Measurements from ENCODE around the gene FRMD4A.

FRMD4A gene

DNA sequence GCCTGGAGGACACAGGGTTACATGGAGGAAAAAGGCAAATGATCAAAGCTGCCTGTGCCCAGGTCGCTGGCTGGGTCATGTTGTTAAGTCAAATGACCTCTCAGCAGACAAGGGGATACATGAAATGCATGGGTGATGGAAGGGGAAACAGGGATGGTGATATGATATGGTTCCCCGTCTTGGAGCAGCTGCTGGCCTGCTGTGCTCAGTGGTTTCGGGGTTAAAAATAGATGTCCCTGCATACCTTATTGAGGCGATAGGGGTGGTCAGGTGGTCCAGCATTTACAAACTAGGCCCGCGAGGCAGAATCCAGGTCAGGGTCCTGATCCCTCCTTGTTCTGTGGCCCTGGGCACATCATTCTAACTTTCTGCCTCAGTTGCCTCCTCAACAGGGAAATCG, 586.8 kb downstream of the FRMD4A start:
- DNase-seq (ENCODE audit: low read depth) = no peak

- no peak for DNase-seq (ENCODE audit: low read depth)
Observed at GRCh38 chr10:13743101-13743693, 587.5 kb downstream of the FRMD4A start.

DNA sequence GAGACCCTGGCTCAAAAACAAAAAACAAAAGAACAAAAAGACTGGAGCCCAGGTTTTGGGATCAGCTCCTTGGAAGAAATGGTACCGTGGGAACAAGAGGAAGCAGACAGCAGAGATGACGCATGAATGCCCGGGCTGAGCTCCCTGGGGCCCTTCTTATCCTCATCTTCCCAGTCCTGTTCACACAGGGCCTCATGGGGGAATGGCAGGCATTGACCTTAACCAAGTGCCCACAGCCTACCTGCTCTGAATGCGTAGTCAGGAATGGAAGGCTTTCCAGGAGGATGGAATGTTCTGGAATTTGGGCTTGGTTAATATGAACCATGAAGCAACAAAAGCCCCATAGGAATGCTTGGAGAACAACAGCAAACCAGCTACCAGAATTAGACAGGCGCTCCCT, 589.3 kb downstream of the FRMD4A start:
- no peak for DNase-seq (ENCODE audit: low read depth)

DNA sequence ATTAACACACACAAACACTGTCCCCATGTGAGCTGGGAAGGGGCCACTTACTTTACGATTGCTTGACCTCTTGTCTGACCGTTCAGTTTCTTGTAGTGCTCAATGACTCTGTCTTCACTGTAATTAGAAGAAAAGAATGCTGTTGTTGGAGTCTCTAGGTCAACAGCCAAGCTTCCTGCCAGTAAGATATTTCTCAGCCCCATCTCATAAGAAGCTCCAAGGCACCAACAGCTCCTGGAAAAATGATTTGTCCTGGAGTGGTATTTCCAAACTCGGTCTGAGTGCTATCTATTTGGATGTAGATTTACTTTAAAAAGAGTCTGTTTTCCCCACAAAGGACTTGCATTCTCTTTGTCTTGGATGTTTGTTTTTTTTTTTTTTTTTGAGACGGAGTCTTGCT, 590.3 kb downstream of the FRMD4A start:
- no peak for DNase-seq (ENCODE audit: low read depth)

- no peak for DNase-seq (ENCODE audit: low read depth)
Observed at GRCh38 chr10:13739183-13739582, 591.5 kb downstream of the FRMD4A start.

GRCh38 chr10:13736506-13736905, 594.2 kb downstream of the FRMD4A start:
- DNase-seq (ENCODE audit: low read depth) = no peak

- no peak for DNase-seq (ENCODE audit: low read depth)
Observed at GRCh38 chr10:13734151-13734550, 596.6 kb downstream of the FRMD4A start.

DNA sequence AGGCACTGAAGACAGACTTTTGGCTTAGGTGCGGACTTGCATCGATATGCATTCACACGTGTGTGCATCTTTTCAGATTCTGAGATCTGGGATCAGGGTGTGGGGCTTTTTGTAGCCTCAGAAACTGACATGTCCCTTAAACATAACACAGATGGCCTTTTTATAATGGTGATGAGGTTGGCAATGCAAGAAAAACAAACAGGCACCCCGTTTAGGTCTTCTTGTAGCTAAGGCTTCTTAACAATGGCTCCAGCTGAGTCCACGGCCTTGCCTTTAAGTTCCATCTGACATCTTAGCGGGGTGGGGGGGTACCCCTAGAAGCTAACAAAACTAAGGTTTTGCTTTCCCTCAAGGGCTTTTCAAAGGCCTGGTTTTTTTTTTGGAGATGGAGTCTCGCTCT, 597.7 kb downstream of the FRMD4A start:
- DNase-seq (ENCODE audit: low read depth) = no peak

DNA sequence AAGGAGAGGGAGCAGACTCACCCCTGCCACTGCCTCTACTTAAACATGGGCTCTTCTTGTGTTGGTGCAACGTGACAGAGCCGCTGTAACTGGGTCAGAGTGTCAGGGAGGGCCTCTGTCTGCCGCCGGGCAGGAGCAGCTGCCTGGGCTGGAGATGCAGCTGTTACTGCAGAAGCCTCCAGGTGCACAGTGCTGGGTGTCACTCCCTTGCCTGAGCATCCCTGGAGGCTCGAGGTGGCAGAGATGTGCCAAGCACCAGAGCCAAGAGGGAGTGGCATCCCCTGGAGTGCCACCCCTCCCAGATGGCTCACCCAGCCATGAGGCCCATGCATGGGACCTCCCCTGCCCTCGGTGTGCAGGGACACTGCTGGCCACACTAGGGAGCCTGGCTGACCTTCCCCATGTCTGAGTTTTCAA, 598.3 kb downstream of the FRMD4A start:
- DNase-seq (ENCODE audit: low read depth) = no peak

DNA sequence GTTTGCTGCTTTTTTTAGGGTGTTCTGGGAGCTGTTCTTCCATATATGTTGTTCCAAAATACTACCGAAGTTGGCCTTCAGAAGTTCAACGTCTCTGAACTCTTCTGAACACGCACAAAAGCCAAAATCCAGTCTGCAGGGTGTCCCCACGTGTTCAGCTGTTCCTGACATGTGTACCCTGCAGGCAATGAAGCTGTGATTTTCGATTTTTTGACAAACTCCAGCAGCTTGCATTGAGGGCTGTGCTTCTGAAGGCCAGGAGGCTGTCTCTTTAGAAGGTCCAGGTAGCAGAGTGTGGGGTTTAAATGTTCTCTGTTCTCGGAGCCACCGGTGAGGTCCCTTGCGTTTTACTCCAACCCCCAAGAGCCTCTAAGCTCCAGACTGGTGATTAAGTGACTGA, 598.9 kb downstream of the FRMD4A start:
- no peak for DNase-seq (ENCODE audit: low read depth)

GRCh38 chr10:13730956-13731355, 599.8 kb downstream of the FRMD4A start:
- DNase-seq (ENCODE audit: low read depth) = no peak

DNA sequence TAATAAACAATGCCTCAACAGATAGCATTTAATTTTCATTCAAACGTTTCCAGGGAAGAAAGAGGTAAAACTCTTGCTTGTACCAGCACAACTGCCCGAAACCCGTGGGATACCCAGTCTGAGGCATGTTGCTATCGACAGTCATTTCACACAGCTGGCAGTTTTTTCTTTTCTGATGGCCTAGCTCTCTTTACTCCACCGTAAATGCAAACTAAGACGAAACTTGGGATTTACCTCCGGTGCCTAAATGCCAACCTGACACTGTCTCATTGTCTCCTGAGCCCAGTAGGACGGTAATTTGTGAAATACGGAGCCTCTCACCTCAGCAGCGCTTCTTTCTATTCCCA, 600.4 kb downstream of the FRMD4A start:
- DNase-seq (ENCODE audit: low read depth) = no peak

- DNase-seq (ENCODE audit: low read depth) = no peak
Observed at GRCh38 chr10:13729586-13730305, 601.0 kb downstream of the FRMD4A start.

DNA sequence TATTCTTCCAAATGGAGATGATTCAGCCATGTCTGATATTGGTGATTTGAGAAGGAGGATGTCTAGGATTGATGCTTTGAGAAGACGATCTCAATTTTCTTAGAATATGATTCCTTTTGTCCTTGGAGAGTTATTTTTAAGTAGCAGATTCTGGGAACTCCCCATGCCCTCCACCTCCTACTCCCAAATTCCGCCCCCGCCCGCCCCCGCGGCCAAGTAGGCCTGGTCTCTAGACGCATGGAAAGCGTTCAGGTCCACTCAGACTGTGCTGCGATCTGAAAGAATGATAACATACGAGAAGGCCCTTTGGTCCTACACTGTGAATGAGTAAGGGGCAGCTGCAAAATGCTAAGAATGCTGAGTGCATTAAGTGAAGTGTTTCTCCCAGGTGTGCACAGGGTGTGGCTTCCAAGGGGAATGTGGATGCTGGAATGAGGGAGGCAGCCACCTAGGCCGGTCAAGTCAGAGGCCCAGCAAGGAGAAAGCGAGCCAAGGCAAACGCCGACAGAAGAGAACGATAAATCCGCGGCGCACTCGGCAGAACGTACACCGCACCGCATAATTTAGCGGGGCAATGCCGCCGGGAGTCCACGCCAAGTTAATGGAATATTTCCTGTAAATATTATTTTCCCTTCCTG, 601.7 kb downstream of the FRMD4A start:
- DNase-seq (ENCODE audit: low read depth) = no peak

DNA sequence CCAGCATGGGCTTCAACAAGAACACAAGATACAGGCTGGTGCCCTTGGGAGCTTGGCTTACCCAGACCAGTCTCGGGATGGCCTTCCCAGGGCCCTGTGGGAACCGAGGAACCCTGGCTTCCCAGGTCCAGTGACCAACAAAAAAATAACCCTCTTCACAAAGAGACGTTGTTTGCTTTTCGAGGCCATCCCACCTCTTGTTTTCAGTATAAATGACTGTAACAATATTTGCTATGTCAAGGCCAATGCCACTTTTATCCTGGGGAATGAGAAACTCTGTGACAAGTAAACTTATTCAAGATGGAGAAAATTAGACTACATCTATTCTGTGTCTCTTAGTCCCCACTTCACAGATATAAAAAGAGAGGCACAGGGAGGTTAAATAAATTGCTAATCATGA, 605.1 kb downstream of the FRMD4A start:
- DNase-seq (ENCODE audit: low read depth) = no peak

GRCh38 chr10:13724484-13724883, 606.2 kb downstream of the FRMD4A start:
- DNase-seq (ENCODE audit: low read depth) = no peak

GRCh38 chr10:13722747-13723653, 607.7 kb downstream of the FRMD4A start:
- DNase-seq (ENCODE audit: low read depth) = no peak

DNA sequence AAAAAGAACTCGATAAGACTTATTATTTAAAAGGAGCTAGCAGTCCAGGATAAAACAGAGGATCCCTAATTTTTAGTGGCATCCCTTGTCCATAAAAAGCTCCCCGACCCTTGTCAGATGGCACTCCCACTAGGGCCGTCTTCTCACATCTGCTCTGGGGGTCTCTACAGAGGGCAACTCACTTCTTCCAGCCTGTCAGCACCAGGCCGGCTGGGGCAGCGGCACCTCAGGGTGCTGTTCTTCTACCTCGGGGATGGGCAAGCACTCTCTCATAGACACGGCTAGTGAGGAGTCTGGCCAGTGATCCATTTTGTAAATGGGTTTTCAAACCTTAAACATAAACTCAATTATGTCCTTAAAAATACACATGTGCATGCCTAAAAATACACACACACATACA, 609.2 kb downstream of the FRMD4A start:
- no peak for DNase-seq (ENCODE audit: low read depth)

DNA sequence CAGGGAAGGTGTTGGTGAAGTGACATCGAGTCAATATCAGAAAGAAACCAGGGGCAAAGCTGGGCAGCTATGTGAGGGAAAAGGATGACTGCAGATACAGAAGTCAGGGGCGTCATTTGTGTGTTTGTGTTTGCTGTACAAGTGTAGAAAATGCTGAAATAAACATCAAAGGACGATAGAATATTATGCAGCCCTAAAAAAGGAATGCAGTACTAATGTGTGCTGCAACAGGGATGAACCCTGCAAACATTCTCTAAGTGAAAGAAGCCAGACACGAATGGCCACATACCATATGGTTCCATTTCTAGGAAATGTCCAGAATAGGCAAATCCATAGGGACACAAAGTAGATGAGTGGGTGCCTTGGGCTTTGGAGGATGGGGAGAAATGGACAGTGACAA, 610.0 kb downstream of the FRMD4A start:
- no peak for DNase-seq (ENCODE audit: low read depth)

DNA sequence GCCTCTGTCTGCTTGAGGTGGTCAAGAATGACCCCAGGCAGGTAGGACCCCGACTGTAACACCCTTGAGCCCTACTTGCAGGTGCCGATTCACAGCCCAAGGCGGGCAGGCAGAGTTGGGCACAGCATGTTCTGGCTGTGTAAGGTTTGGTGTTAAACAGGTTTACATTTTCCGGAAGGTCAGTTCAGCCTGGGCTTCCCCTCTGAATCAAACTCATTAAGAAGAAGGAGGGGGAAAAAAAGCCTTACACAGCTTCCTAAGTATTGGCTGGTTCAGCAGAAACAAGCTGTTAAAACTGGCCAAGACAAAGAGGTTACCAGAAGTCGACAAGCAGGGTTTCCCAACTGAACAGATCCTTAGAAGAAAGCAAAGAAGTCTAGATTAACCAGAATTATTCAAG, 611.3 kb downstream of the FRMD4A start:
- no peak for DNase-seq (ENCODE audit: low read depth)

GRCh38 chr10:13718820-13719219, 611.9 kb downstream of the FRMD4A start:
- no peak for DNase-seq (ENCODE audit: low read depth)

DNA sequence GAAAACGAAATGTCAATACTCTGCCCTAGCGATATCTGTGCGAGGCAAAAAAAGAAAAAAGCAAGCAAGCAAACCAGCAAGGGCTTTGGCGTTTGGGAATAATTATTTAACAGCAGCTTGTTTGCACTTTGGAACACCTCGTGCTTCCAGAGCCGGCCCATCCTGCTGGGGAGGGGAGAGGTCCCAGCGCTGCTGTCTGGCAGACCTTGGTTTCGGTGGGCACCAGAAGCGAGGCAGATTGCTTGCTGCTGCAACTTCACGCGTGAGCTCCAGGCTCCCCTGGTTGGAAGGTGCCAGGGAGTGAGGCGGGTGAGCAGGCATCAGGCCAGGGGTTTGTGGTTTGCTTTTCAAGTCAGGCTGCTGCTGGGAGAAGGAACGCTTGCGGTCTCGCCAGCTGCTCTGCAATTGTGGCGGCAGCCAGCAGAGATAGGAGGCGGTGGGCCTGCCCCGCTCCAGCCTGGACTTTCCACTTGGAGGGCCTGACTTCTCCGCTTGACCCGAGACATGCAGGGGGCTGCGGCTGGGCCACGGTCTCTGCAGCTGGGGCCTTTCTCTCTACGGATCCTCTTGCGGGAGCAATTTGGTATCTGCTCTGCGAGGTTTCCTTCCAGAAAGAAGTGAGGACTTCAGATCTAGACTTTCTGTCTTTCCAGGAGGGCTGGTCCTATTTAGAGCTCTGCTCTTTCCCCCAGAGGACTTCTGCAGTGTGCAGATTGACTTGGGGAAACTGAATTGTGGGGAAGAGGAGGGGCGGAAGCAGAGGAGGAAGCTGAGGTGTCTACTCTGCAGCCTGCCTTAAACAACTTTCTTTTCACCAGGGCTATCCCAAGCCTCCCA, 612.6 kb downstream of the FRMD4A start:
- DNase-seq (ENCODE audit: low read depth) = no peak

All from HS-5 (cell line).